Ovary (tissue), 10 donors: ENCODE data around the gene STMN1. TPM values are rescaled to one million over a fixed set of nuclear protein-coding genes. Genes with fewer than 3 reads are reported as not detected.
A peak's percentile ranks its signal among the peaks of the same experiment; 100 is the strongest.

Source experiments
- DNase-seq, 5 donors: peaks; one replicate each; pipeline ENCODE4 v3.0.0-alpha.2; 2019 to 2020
- H3K27ac ChIP-seq, 2 donors: fragments of 200-600 bp; one replicate each; pipeline versions ENCODE4 v1.5.1 to v1.8.0; 2019 to 2022
- H3K27me3 ChIP-seq: fragments of 200-600 bp; one replicate; pipeline ENCODE4 v1.8.0; 2022
- H3K36me3 ChIP-seq: fragments of 200-600 bp; sonication (generic); one replicate; pipeline ENCODE4 v1.5.1; 2019
- H3K4me1 ChIP-seq: one replicate; pipeline ENCODE4 v1.8.1; 2013; ENCODE audit warnings: mild to moderate bottlenecking, moderate library complexity; ENCODE audit not compliant: insufficient read depth
- H3K4me3 ChIP-seq: fragments of 200-600 bp; sonication (generic); one replicate; pipeline ENCODE4 v1.5.1; 2017
- H3K9me3 ChIP-seq, 2 donors: fragments of 200-600 bp in 1 of 2; sonication (generic) in 1 of 2; one replicate each; pipeline versions ENCODE4 v1.5.1 to v1.8.1; 2013 to 2019; ENCODE audit warnings: mild to moderate bottlenecking in 1 of 2, moderate library complexity in 1 of 2
- EP300 ChIP-seq: sonication (generic); formaldehyde crosslinking; IDR thresholded peaks from one replicate; pipeline ENCODE4 v1.6.1; 2017; ENCODE audit warnings: antibody characterized with exemption
- POLR2A ChIP-seq: fragments of 450-650 bp; IDR thresholded peaks from one replicate; pipeline ENCODE4 v1.6.1; 2017; ENCODE audit warnings: antibody characterized with exemption, mild to moderate bottlenecking, moderate library complexity
- WGBS, 3 donors: extraction: QIAGEN DNeasy Blood & Tissue Kit in 1 of 3; methylation state at CpG; one replicate each; pipeline versions ENCODE4 v1.1.5 to v1.1.7; 2013 to 2017; 5-methylcytosine and 5-hydroxymethylcytosine counted together
- intact Hi-C, 4 donors: fragments of 100-400 bp; cut with DNase I; formaldehyde crosslinking; loops; one replicate each; pipeline versions ENCODE4 v1.11.0 to v1.15.1; 2022 to 2023
- long read RNA-seq, 3 donors: library from polyadenylated mRNA in 2 of 3; unstranded in 2 of 3; transcript quantifications; one replicate each; pipeline ENCODE4 v2.0.0 and lab custom pipeline, GENCODE V29; 2021 to 2026
- polyA plus RNA-seq, 2 donors: library from polyadenylated mRNA; stranded (reverse); fragments of 200-250 nt in 1 of 2; fragments of 350-450 nt in 1 of 2; fragmentation: Illumina TruSeq in 1 of 2; extraction: RNeasy Lipid Tissue Mini Kit (QIAGEN cat#74804) in 1 of 2; gene quantifications; one replicate each; pipeline ENCODE4 v1.2.3, GENCODE V29; 2013 to 2014
- total RNA-seq, 7 donors: library from RNA; depleted of rRNA in 2 of 7; stranded (reverse); fragments of >200 nt in 2 of 7; fragmentation: NEBNext Ultra II Directional in 3 of 7; extraction: Animal tissue kit (Norgen Biotek cat#: 25700) in 3 of 7; gene quantifications; one replicate each; pipeline versions ENCODE4 v1.1.0 to v1.2.4, GENCODE V29; 2016 to 2023
- TF ChIP-seq, protein P1 (sequence below), 3 donors: fragments of 450-650 bp in 2 of 3; fragments of 200-600 bp in 1 of 3; IDR thresholded peaks; one replicate each; pipeline versions ENCODE4 v1.5.1 to v1.8.0; 2016 to 2022; ENCODE audit warnings: antibody characterized with exemption in 3 of 3, mild to moderate bottlenecking in 1 of 3
- donor health status: DM: no; HTN: no; CAD: no; lungs with moderate emphysema.
- donor health status: DM: no; HTN: no; CAD: no.
- donor health status: Bipolar disorder and iron deficiency.
- donor health status: DM: yes; HTN: yes; CAD: no.
- donor health status: DM: no; HTN: no; CAD: no.
- donor health status: DM: yes; HTN: yes; CAD: no.

STMN1 gene
- total RNA-seq (100 to 1,000 TPM in 5 of 7 donors, 10 to 100 TPM in 2; 59.3 to 224 (median 127) TPM), polyA plus RNA-seq (100 to 1,000 TPM; 220 to 271 TPM)
- long read RNA-seq, donor 1, transcript STMN1-206 (5 exons, 1,504 nt) = major isoform, 47 of 61 reads
- long read RNA-seq, donor 1, partial matches to known transcripts = 12 of 61 reads
- long read RNA-seq, donor 1, other reads (novel, unspliced or antisense) = 0 of 61 reads
- long read RNA-seq, donor 2, transcript STMN1-206 (5 exons, 1,504 nt) = major isoform, 217 of 467 reads
- long read RNA-seq, donor 2, partial matches to known transcripts = 242 of 467 reads
- long read RNA-seq, donor 2, other reads (novel, unspliced or antisense) = 5 of 467 reads
- long read RNA-seq, donor 3, transcript STMN1-206 (5 exons, 1,504 nt) = major isoform, 24 of 32 reads
- long read RNA-seq, donor 3, partial matches to known transcripts = 3 of 32 reads
- long read RNA-seq, donor 3, other reads (novel, unspliced or antisense) = 4 of 32 reads

DNA sequence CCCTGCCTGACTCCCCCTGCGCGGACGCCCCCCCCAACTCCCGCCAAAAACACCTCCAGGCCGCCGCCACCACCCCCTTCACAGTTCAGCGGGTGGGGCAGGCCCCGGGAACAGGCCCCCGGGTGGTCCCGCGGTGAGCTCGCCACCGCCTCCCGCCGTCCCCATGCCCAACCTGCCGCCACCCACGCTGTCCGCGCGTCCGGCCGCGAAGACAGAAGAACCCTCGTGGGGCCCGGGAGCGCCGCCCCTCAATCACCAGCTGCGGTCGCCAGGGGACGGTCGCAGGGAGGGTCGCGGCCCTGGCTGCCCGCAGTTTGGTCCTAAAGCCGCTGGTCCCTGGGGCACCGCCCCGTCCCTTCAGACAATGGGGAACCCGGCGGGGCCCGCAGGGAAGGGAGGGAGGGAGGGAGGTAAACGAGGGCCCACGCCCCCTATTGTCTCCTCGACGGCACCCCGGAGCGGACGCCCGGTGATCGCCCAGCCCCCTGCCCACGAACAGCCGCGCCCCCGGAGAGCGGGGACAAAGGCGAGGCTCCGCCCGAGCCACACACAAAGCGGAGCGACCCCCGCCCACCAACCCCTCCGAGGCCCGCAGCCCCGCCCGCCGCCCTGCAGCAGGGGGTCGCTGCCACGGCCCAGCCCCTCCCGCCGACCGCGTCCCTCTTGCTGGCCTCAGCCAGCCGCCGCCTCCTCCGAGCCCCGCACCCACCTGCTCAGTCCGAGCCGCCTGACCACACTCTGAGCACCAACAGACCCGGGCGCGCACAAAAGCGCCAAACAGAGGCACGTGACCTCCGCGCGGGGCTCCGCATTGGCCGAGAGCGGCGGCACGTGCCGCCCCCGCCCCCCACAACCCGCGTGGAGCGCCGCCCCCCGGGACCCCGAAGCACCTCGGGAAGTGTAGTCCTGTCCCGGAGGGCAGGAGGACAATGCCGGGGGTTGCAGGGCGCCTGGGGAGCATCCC lies at the start of gene STMN1:
TSS of gene STMN1 (minus strand) at position 740 of the 964 bp plus-strand sequence. CDS start 1,743 bp downstream, outside the sequence.
- no peaks in the 10 kb centered on the region for H3K36me3 ChIP-seq
- peak; percentile 87 for TF ChIP-seq POLR2A
- TF ChIP-seq, protein P1, sequence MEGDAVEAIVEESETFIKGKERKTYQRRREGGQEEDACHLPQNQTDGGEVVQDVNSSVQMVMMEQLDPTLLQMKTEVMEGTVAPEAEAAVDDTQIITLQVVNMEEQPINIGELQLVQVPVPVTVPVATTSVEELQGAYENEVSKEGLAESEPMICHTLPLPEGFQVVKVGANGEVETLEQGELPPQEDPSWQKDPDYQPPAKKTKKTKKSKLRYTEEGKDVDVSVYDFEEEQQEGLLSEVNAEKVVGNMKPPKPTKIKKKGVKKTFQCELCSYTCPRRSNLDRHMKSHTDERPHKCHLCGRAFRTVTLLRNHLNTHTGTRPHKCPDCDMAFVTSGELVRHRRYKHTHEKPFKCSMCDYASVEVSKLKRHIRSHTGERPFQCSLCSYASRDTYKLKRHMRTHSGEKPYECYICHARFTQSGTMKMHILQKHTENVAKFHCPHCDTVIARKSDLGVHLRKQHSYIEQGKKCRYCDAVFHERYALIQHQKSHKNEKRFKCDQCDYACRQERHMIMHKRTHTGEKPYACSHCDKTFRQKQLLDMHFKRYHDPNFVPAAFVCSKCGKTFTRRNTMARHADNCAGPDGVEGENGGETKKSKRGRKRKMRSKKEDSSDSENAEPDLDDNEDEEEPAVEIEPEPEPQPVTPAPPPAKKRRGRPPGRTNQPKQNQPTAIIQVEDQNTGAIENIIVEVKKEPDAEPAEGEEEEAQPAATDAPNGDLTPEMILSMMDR (IDR thresholded peaks at IDR 0.05) = no peak
- H3K27ac ChIP-seq = peak within 1 kb of the TSS; percentile 53 to 56
- H3K9me3 ChIP-seq = no peaks in the 10 kb centered on the region
- H3K4me3 ChIP-seq = peak within 1 kb of the TSS; percentile 79
- DNase-seq = peak; percentile 95 to 97 (median 96)
- WGBS, 3 donors = 0 to 1% (median 0%) methylated on average over 82 to 102 of the region's 102 CpGs
- H3K4me1 ChIP-seq = no peaks in the 10 kb centered on the region
- intact Hi-C loops = loop anchor here in 1 of 4 donors (5.0 kb wide), 1 partner anchor 91 kb away; the partner anchor contains the start of gene PAFAH2
- H3K27me3 ChIP-seq = no peaks in the 10 kb centered on the region

DNA sequence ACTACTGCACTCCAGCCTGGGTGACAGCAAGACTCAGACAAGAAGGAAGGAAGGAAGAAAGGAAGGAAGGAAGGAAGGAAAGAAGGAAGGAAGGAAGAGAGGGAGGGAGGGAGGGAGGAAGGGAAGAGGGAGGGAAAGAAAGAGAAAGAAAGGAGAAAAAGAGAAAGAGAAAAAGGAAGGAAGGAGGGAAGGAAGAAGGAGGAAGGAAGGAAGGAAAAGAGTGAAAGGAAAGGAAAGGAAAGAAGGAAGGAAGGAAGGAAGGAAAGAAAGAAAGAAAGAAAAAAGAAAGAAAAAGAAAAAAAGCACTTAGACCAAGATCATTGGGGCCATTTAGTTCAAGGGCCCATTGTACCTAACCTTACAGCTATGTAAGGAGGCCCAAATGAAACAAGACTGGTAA lies 49.3 kb upstream of the STMN1 start:
- intact Hi-C loops = no loop called here
- DNase-seq = no peak
- peaks cover 2% of the 10 kb centered on the region for H3K4me1 ChIP-seq
- no peaks in the 10 kb centered on the region for H3K36me3 ChIP-seq
- no peaks in the 10 kb centered on the region for H3K27me3 ChIP-seq
- no peak for TF ChIP-seq POLR2A
- no peak for TF ChIP-seq EP300
- TF ChIP-seq, protein P1 (IDR thresholded peaks at IDR 0.05) = no peak
- H3K4me3 ChIP-seq = no peak overlapping the region
- H3K9me3 ChIP-seq = no peaks in the 10 kb centered on the region
- H3K27ac ChIP-seq = no peak overlapping the region

DNA sequence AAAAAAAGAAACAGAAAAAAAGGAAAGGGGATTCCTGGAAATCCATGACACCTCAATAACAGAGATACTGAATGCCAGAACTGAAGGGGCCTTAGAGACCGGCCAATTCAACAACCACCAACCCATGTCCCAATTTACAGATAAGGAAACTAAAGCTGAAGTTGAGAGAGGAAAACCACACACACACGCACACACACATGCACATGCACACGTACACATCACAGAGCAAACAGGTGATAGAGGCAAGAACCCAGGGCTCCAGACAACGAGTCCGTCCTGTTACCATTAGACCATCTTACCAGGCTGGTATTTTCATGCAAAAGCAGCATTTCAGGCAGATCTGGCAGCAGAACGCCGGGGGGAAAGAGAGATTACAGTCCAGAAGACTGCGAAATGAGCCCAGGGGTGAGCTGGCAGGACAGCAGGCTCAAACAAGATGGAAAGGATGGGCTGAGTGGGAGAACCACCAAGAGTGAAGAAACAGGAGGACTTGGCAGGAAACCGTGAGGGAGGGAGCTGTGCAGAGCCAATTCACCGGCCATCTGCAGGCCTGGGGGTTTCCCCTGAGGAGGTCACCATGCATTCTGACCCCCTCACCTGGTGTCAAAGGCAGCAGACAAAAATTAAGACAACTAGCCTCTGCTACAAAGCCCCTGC lies 48.2 kb upstream of the STMN1 start:
- TF ChIP-seq POLR2A (no peak), EP300 (no peak)
- TF ChIP-seq, protein P1 (IDR thresholded peaks at IDR 0.05) = no peak
- Histone ChIP-seq H3K4me3 (no peak overlapping the region), H3K4me1 (peaks cover 2% of the 10 kb centered on the region), H3K9me3 (no peaks in the 10 kb centered on the region), H3K27me3 (no peaks in the 10 kb centered on the region), H3K27ac (no peak overlapping the region), H3K36me3 (no peaks in the 10 kb centered on the region)
- 58 to 64% (median 59%) methylated on average over 10 of the region's 10 CpGs for WGBS, 3 donors
- DNase-seq = no peak
- intact Hi-C loops = no loop called here

DNA sequence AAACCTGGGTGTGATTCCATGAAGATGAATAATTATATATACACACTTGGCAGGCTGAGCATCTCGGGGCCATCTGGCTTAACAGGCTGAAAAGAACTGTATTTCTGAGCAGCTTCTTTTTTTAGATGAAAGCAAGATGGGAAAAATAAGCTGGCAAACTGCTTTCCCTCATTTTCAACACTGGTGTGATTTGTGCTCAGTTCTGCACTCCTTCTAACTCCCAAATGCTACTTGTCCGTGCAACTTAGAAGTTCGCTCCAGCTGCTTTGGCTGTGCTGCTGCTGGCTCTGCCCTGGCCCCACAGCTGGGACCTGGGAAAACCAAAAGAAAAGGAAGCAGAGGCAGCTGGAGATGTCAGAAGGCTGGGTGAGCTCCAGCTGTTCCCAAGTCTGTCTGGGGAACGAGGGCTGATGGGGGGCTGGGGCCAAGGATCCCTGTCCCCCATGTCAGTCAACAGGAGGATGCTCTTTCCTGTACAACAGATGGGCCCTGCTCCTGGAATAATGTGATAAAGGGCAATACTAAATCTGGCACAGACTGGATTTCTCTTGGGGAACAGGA lies 46.7 kb upstream of the STMN1 start:
- WGBS, 3 donors = 5 to 7% (median 6%) methylated on average over 4 of the region's 4 CpGs

More for the DNA sequence above, 46.7 kb upstream of the STMN1 start:
- Histone ChIP-seq H3K27me3 (no peaks in the 10 kb centered on the region), H3K36me3 (no peaks in the 10 kb centered on the region), H3K4me1 (peaks cover 2% of the 10 kb centered on the region), H3K27ac (no peak overlapping the region), H3K4me3 (no peak overlapping the region), H3K9me3 (no peaks in the 10 kb centered on the region)
- no peak for TF ChIP-seq POLR2A
- TF ChIP-seq, protein P1 (IDR thresholded peaks at IDR 0.05) = no peak
- TF ChIP-seq EP300 = no peak
- peak in 4 of 5 donors; percentile 19 to 67 (median 44) for DNase-seq
- intact Hi-C loops = no loop called here
